D721Med (cell line): ENCODE data around the gene KY.

Experiments
- DNase-seq: peaks from one replicate; pipeline ENCODE4 v3.0.0; 2011; ENCODE audit warnings: low spot score; ENCODE audit not compliant: insufficient read length
- FAIRE-seq: peaks from 2 replicates; lab custom pipeline; 2011; peaks lifted over from hg19 to GRCh38; lab: Jason Lieb, UNC
- TF ChIP-seq, protein P1 (sequence below): IDR thresholded peaks from 2 replicates; pipeline ENCODE4 v1.5.1; 2012; ENCODE audit warnings: mild to moderate bottlenecking, control low read depth; ENCODE audit not compliant: insufficient read depth; ENCODE audit errors: missing control alignments

Gene KY

DNA sequence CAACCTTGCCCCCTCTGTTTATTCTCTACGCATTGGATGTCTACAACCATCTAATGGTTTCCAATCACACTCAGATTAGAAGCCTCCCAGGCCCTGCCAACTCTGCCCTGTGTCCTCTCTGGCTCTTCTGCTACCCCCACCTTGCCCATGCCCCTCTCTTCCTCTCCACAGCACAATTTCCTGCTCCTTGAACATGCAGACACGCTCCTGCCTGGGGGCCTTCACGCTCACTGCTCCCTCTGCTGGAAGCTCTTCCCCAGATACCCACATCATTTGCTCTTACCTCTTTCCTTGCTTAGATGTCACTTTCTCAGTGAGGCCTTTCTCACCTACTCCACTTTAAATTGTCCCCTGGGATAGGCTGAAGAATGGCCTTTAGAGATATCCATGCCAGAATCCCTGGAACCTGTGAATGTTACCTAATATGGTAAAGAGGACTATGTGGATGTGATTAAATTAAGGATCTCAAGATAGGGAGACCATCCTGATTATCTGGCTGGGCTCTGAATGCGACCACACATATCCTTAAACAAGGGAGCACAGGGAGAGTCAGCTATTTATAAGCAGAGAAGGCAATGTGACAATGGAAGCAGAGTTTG is 9.9 kb downstream of the KY start:
- FAIRE-seq (no peak), DNase-seq (no peak)
- TF ChIP-seq, protein P1, sequence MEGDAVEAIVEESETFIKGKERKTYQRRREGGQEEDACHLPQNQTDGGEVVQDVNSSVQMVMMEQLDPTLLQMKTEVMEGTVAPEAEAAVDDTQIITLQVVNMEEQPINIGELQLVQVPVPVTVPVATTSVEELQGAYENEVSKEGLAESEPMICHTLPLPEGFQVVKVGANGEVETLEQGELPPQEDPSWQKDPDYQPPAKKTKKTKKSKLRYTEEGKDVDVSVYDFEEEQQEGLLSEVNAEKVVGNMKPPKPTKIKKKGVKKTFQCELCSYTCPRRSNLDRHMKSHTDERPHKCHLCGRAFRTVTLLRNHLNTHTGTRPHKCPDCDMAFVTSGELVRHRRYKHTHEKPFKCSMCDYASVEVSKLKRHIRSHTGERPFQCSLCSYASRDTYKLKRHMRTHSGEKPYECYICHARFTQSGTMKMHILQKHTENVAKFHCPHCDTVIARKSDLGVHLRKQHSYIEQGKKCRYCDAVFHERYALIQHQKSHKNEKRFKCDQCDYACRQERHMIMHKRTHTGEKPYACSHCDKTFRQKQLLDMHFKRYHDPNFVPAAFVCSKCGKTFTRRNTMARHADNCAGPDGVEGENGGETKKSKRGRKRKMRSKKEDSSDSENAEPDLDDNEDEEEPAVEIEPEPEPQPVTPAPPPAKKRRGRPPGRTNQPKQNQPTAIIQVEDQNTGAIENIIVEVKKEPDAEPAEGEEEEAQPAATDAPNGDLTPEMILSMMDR: peak; percentile 34

DNA sequence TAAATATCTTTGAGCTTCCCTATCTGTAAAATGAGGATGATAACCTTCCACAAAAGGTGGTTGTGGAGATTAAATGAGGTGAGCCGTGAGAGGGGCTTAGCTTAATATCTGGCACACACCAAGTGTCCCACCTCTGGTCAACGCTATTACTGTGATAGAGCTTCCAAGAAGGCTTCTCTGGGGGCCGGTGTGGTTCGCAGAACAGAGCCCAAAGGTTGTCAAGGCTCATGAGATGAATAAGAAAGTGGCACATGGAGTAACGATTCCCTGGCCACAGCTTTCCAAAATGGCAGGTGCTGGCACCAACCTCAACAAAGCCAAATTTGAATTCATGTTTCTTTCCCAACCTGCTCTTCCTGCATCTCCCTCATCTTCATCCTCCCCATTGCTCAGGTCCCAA is 10.4 kb downstream of the KY start:
- TF ChIP-seq, protein P1: no peak
- FAIRE-seq: no peak
- no peak for DNase-seq

DNA sequence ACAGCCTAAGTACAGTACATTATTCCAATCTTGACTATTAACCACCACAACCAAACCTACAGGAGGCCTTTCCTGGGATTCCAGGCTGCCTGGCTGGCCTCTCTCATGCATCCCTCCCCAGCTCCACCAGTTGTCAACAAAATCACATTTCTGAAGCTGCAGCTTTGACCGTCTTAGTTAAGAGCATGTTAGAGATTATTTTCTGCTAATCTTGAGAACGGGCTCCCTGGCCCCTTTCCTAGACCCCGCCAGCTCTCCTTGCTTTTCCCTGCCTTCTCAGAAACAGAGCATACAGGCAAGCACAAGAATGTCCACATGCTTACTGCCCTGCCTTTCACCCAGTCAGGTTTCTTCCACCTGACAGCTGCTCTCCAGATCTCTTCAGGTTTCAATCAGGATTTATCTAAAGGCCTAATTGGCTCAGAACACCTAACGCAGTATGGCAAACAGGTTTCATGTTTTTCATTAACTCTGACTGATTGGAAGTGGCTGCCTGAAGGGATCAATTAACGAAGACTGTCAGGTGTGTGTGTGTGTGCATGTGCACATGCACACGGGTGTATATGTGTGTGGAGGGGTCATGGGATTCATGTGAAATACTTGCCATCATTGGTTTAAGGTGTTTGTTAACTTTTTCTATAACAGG is 12.3 kb downstream of the KY start:
- TF ChIP-seq, protein P1: no peak
- no peak for FAIRE-seq
- DNase-seq: no peak

DNA sequence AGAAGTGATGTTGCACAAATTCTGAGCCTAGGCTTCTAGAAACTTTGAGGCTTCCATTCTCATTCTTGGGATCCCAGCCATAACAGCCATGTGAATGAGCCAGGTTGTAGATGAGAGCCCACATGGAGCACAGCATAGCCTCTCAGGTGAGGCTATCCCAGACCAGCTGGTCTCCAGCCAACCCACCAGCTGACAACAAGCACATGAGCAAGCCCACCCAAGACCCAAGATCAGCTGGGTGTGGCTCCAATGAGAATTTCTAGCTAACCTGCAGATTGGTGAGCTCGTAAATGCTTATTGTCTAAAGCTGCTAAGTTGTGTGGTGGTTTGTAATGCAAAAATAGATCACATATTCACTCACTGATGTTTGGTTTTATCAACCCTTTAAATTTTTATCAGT is 14.4 kb downstream of the KY start:
- TF ChIP-seq, protein P1: no peak
- FAIRE-seq (no peak), DNase-seq (no peak)

DNA sequence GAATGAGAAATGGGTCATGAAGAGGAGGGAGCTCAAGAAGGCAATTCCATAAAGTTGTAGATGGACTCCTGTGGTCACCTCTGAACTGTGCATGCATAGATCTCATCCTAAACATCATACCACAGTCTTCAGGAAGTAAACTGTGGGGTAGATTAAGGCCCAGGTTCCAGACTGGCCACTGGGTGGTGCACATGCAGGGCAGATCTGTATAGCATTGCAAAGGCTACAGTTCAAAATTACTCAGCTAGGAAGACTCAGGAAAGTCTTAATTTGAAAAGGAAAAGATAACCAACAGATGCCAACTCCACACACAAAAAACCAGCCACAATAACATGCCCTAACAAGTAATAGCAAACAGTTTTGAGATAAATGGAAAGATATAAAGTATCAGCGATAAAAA is 20.3 kb downstream of the KY start:
- FAIRE-seq (no peak), DNase-seq (no peak)
- TF ChIP-seq, protein P1: no peak

DNA sequence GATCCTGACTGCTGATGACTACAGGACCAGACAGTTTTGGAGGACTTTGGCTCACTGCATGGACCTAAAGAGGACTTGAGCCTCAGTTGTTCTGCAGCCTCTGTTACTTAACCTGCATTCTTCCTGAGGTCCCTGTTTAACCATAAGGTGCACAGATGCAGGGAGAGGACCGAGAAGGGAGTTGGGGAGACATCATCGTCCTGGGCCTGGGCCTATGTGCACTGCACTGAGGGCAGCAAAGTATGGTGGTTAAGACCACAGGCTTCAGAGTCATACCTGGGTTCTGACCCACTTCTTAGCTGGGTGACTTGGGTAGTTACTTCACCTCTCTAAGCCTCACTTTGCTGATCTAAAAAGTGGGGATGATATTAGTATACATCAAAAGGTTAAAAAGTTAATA is 21.9 kb downstream of the KY start:
- TF ChIP-seq, protein P1: no peak
- no peak for DNase-seq
- no peak for FAIRE-seq

DNA sequence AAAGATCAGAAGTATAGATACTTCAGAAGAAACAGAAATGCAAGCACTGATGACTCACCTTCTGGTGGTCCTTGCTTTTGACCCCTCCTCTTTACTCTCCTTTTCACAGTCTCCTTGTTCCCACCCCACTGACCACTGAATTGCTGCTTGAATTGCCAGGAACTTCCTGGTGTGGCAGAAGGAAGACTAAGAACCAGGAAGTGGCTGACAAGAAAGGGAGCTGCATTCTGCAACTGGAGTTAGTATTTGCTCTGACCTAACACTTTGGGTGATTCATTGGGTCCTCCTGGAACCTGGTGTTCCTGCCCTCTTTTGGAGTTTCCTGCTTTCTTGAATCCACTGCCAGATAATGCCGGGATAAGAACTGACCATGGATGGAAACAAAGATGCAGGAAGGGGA is 23.0 kb downstream of the KY start:
- DNase-seq (no peak), FAIRE-seq (no peak)
- TF ChIP-seq, protein P1: no peak
